OCI-LY7 (cell line): ENCODE measurements around the gene STS.

Experiments used
- CTCF ChIP-seq: fragments of 200-600 bp; sonication (generic); conservative IDR thresholded peaks from 2 replicates; pipeline ENCODE4 v1.5.1; 2014; ENCODE audit warnings: mild to moderate bottlenecking, antibody characterized with exemption, low read length, moderate library complexity, mixed read lengths
- EZH2phosphoT487 ChIP-seq: fragments of 200-600 bp; sonication (generic); IDR thresholded peaks from 2 replicates; pipeline ENCODE4 v1.6.1; 2018; ENCODE audit warnings: low read depth, borderline replicate concordance, mild to moderate bottlenecking, mixed run types, antibody characterized with exemption, low read length, moderate library complexity, mixed read lengths

- TF ChIP-seq CTCF (no peak), EZH2phosphoT487 (no peak)
Measured at GRCh38 chrX:7143941-7144525, 3.5 kb upstream of the STS start.
